Subcutaneous abdominal adipose tissue (tissue), 5 donors: ENCODE data around the gene NSG1.

ENCODE experiments used
- H3K27ac ChIP-seq: one replicate; pipeline ENCODE4 v1.7.0; 2013; ENCODE audit warnings: low read depth, mild to moderate bottlenecking, inconsistent platforms, low read length, moderate library complexity
- H3K27me3 ChIP-seq, 5 donors: one replicate each; pipeline ENCODE4 v1.7.0; 2013; ENCODE audit warnings: low read length in 5 of 5, inconsistent platforms in 1 of 5; ENCODE audit not compliant: control insufficient read depth in 5 of 5, insufficient read depth in 4 of 5
- H3K36me3 ChIP-seq, 5 donors: one replicate each; pipeline ENCODE4 v1.7.0; 2013; ENCODE audit warnings: low read length in 5 of 5; ENCODE audit not compliant: control insufficient read depth in 5 of 5, insufficient read depth in 5 of 5
- H3K4me1 ChIP-seq, 5 donors: one replicate each; pipeline ENCODE4 v1.7.0; 2013; ENCODE audit warnings: low read length in 5 of 5, mild to moderate bottlenecking in 3 of 5, moderate library complexity in 1 of 5; ENCODE audit not compliant: control insufficient read depth in 5 of 5, insufficient read depth in 5 of 5
- H3K4me3 ChIP-seq, 5 donors: one replicate each; pipeline ENCODE4 v1.7.0; 2013; ENCODE audit warnings: low read length in 5 of 5, low read depth in 1 of 5
- H3K9ac ChIP-seq, 5 donors: one replicate each; pipeline ENCODE4 v1.7.0; 2013; ENCODE audit warnings: low read length in 5 of 5, mild to moderate bottlenecking in 4 of 5, moderate library complexity in 3 of 5
- H3K9me3 ChIP-seq, 5 donors: one replicate each; pipeline ENCODE4 v1.7.0; 2013; ENCODE audit warnings: low read length in 5 of 5; ENCODE audit not compliant: control insufficient read depth in 5 of 5
- donor health status: healthy.
- donor health status: healthy.
- donor health status: healthy.
- donor health status: healthy.
- donor health status: healthy.

The NSG1 gene

GRCh38 chr4:4423706-4424498, 37.0 kb downstream of the NSG1 start:
- Histone ChIP-seq H3K27me3 (no peaks in the 10 kb centered on the region), H3K9ac (no peak overlapping the region), H3K27ac (no peak overlapping the region), H3K36me3 (peaks cover 0 to 94% (median 70%) of the 10 kb centered on the region in 5 donors), H3K4me1 (no peaks in the 10 kb centered on the region), H3K4me3 (no peak overlapping the region), H3K9me3 (no peaks in the 10 kb centered on the region)

GRCh38 chr4:4424499-4425115, 37.7 kb downstream of the NSG1 start:
- H3K27ac ChIP-seq = no peak overlapping the region
- no peaks in the 10 kb centered on the region for H3K4me1 ChIP-seq
- no peaks in the 10 kb centered on the region for H3K9me3 ChIP-seq
- H3K36me3 ChIP-seq = peaks cover 0 to 91% (median 64%) of the 10 kb centered on the region in 5 donors
- H3K27me3 ChIP-seq = no peaks in the 10 kb centered on the region
- H3K9ac ChIP-seq = no peak overlapping the region
- H3K4me3 ChIP-seq = no peak overlapping the region

GRCh38 chr4:4425119-4425690, 38.3 kb downstream of the NSG1 start:
- no peaks in the 10 kb centered on the region for H3K4me1 ChIP-seq
- H3K9ac ChIP-seq = no peak overlapping the region
- H3K4me3 ChIP-seq = no peak overlapping the region
- H3K36me3 ChIP-seq = peaks cover 0 to 87% (median 60%) of the 10 kb centered on the region in 5 donors
- no peaks in the 10 kb centered on the region for H3K27me3 ChIP-seq
- H3K9me3 ChIP-seq = no peaks in the 10 kb centered on the region
- H3K27ac ChIP-seq = no peak overlapping the region

- Histone ChIP-seq H3K9me3 (no peaks in the 10 kb centered on the region), H3K36me3 (peaks cover 0 to 82% (median 55%) of the 10 kb centered on the region in 5 donors), H3K27me3 (no peaks in the 10 kb centered on the region), H3K4me1 (no peaks in the 10 kb centered on the region), H3K27ac (no peak overlapping the region), H3K9ac (no peak overlapping the region), H3K4me3 (no peak overlapping the region)
Measured at GRCh38 chr4:4425696-4426095, 38.8 kb downstream of the NSG1 start.

- H3K9me3 ChIP-seq = no peaks in the 10 kb centered on the region
- no peak overlapping the region for H3K9ac ChIP-seq
- H3K4me1 ChIP-seq = no peaks in the 10 kb centered on the region
- no peaks in the 10 kb centered on the region for H3K27me3 ChIP-seq
- H3K4me3 ChIP-seq = no peak overlapping the region
- peaks cover 0 to 80% (median 48%) of the 10 kb centered on the region in 5 donors for H3K36me3 ChIP-seq
- no peak overlapping the region for H3K27ac ChIP-seq
Measured at GRCh38 chr4:4426511-4427120, 39.7 kb downstream of the NSG1 start.

GRCh38 chr4:4427121-4427870, 40.4 kb downstream of the NSG1 start:
- Histone ChIP-seq H3K9ac (no peak overlapping the region), H3K36me3 (peaks cover 0 to 80% (median 50%) of the 10 kb centered on the region in 5 donors), H3K9me3 (no peaks in the 10 kb centered on the region), H3K4me3 (no peak overlapping the region), H3K4me1 (no peaks in the 10 kb centered on the region), H3K27ac (no peak overlapping the region), H3K27me3 (no peaks in the 10 kb centered on the region)

- Histone ChIP-seq H3K4me1 (no peaks in the 10 kb centered on the region), H3K27me3 (no peaks in the 10 kb centered on the region), H3K27ac (no peak overlapping the region), H3K4me3 (no peak overlapping the region), H3K36me3 (peaks cover 0 to 82% (median 55%) of the 10 kb centered on the region in 5 donors), H3K9me3 (no peaks in the 10 kb centered on the region), H3K9ac (no peak overlapping the region)
Measured at GRCh38 chr4:4427886-4428285, 41.0 kb downstream of the NSG1 start.

- Histone ChIP-seq H3K9ac (no peak overlapping the region), H3K9me3 (no peaks in the 10 kb centered on the region), H3K27me3 (no peaks in the 10 kb centered on the region), H3K36me3 (peaks cover 4 to 78% (median 50%) of the 10 kb centered on the region in 5 donors), H3K27ac (no peak overlapping the region), H3K4me1 (no peaks in the 10 kb centered on the region), H3K4me3 (no peak overlapping the region)
Measured at GRCh38 chr4:4428966-4429875, 42.3 kb downstream of the NSG1 start.
